ENCODE measurements around the gene KLHL10. TPM values are rescaled to one million over a fixed set of nuclear protein-coding genes. Genes with fewer than 3 reads are reported as not detected.

KLHL10 gene
- not detected in 2 replicates for total RNA-seq (2014; rRNA removed; shearing (Covaris generic))

GRCh38 chr17:41837761-41838538 lies at the start of gene KLHL10:
Gene KLHL10, plus strand, starts transcription at chr17:41837825. Its CDS starts 108 bp downstream, at chr17:41837933.

GRCh38 chr17:41811549-41812380 lies 25.9 kb upstream of the KLHL10 start, which contains the start of gene P3H4:
Gene P3H4, minus strand, starts transcription at chr17:41811949. Its CDS starts 34 bp downstream, at chr17:41811915.

GRCh38 chr17:41812381-41813151 lies 25.1 kb upstream of the KLHL10 start, which contains the start of gene FKBP10:
Gene FKBP10, plus strand, starts transcription at chr17:41813004. Its CDS starts 31 bp downstream, at chr17:41813035.

GRCh38 chr17:41835800-41836549 lies 1.6 kb upstream of the KLHL10 start, which contains the start of gene NT5C3B:
Gene NT5C3B, minus strand, starts transcription at chr17:41836232. Its CDS starts 39 bp downstream, at chr17:41836193.

GRCh38 chr17:41864836-41865595 lies 27.4 kb downstream of the KLHL10 start, which contains the start of gene KLHL11:
Gene KLHL11, minus strand, starts transcription at chr17:41865423. Its CDS starts 53 bp downstream, at chr17:41865370.

Small RNA genes lying within 50 kb of the gene (small RNA-seq; reads per million reads assigned to genes)
- gene AC125257.2: not detected

Other genes starting within 250 kb of the KLHL10 start
- gene KRT16, start 225.1 kb upstream of the KLHL10 start, total RNA-seq (2014; rRNA removed; shearing (Covaris generic)): 1.4 and 1.6 TPM in 2 replicates
- 0.45 TPM in 2 replicates for gene KRT17, start 213.2 kb upstream of the KLHL10 start, total RNA-seq (2014; rRNA removed; shearing (Covaris generic))
- 130 and 141 TPM in 2 replicates for gene EIF1, start 148.9 kb upstream of the KLHL10 start, total RNA-seq (2014; rRNA removed; shearing (Covaris generic))
- gene GAST, start 125.5 kb upstream of the KLHL10 start, total RNA-seq (2014; rRNA removed; shearing (Covaris generic)): not detected in 2 replicates
- gene HAP1, start 103.2 kb upstream of the KLHL10 start, total RNA-seq (2014; rRNA removed; shearing (Covaris generic)): 0.15 TPM in 1 of 2 replicates, not detected in the other
- gene JUP, start 51.1 kb upstream of the KLHL10 start, total RNA-seq (2014; rRNA removed; shearing (Covaris generic)): 5.9 and 6.1 TPM in 2 replicates
- 53.4 and 66.4 TPM in 2 replicates for gene P3H4, start 25.9 kb upstream of the KLHL10 start, total RNA-seq (2014; rRNA removed; shearing (Covaris generic))
- 259 and 283 TPM in 2 replicates for gene FKBP10, start 24.8 kb upstream of the KLHL10 start, total RNA-seq (2014; rRNA removed; shearing (Covaris generic))
- gene NT5C3B, start 1.6 kb upstream of the KLHL10 start, total RNA-seq (2014; rRNA removed; shearing (Covaris generic)): 85.6 and 94.7 TPM in 2 replicates
- gene KLHL11, start 27.6 kb downstream of the KLHL10 start, total RNA-seq (2014; rRNA removed; shearing (Covaris generic)): 25.5 and 26.7 TPM in 2 replicates
- 124 and 136 TPM in 2 replicates for gene ACLY, start 81.1 kb downstream of the KLHL10 start, total RNA-seq (2014; rRNA removed; shearing (Covaris generic))
- gene ODAD4, start 92.8 kb downstream of the KLHL10 start, total RNA-seq (2014; rRNA removed; shearing (Covaris generic)): 7.9 and 9.4 TPM in 2 replicates
- 162 and 173 TPM in 2 replicates for gene CNP, start 129.0 kb downstream of the KLHL10 start, total RNA-seq (2014; rRNA removed; shearing (Covaris generic))
- 129 and 133 TPM in 2 replicates for gene DNAJC7, start 179.6 kb downstream of the KLHL10 start, total RNA-seq (2014; rRNA removed; shearing (Covaris generic))
- gene NKIRAS2, start 182.3 kb downstream of the KLHL10 start, total RNA-seq (2014; rRNA removed; shearing (Covaris generic)): 81.9 and 82.1 TPM in 2 replicates
- 2.9 and 3.2 TPM in 2 replicates for gene C17orf113, start 212.8 kb downstream of the KLHL10 start, total RNA-seq (2014; rRNA removed; shearing (Covaris generic))

All from A375 (cell line).